GM12878 (cell line): ENCODE results near the gene MARCHF2. TPM values are rescaled to one million over a fixed set of nuclear protein-coding genes. Genes with fewer than 3 reads are reported as not detected.

Source experiments
- ATAC-seq: fragments of 200-7000 bp; cut with Tn5 transposase; 3 replicates; pipeline ENCODE4 v1.9.1; 2020; ENCODE audit warnings: mild to moderate bottlenecking, moderate library complexity
- BruUV-seq: library from RNA; stranded (reverse); fragments of 400-500 nt; replicated peaks from 2 replicates; lab custom pipeline; 2021; lab: Mats Ljungman, UMichigan
- CTCF ChIA-PET: fragments of 300-600 bp; sonication (Branson Sonifier 250); formaldehyde crosslinking; extraction: SDS; loops from one replicate; lab custom pipeline; 2021; ENCODE audit warnings: inconsistent platforms; lab: Yijun Ruan, JAX
- POLR2A ChIA-PET: fragments of 350-600 bp; formaldehyde crosslinking; extraction: SDS; loops from one replicate; lab custom pipeline; 2021; ENCODE audit warnings: inconsistent platforms; lab: Charles Lee
- RAD21 ChIA-PET: fragments of 300-600 bp; sonication (Branson Sonifier 250); formaldehyde crosslinking; loops from one replicate; lab custom pipeline; 2023; ENCODE audit warnings: antibody characterized with exemption; ENCODE audit not compliant: unreplicated experiment; lab: Charles Lee
- SMC1A ChIA-PET: fragments of 300-600 bp; sonication (Branson Sonifier 250); formaldehyde crosslinking; loops from one replicate; lab custom pipeline; 2023; ENCODE audit not compliant: unreplicated experiment, uncharacterized antibody; lab: Charles Lee
- DNase-seq: peaks from one replicate; pipeline ENCODE4 v3.0.0-alpha.2; 2011; ENCODE audit warnings: low read depth, low spot score
- FAIRE-seq: peaks from 3 replicates; lab custom pipeline; 2011; peaks lifted over from hg19 to GRCh38; lab: Jason Lieb, UNC
- H2AFZ ChIP-seq: 2 replicates; pipeline ENCODE4 v1.6.0; 2011; ENCODE audit warnings: low read depth, low read length, control low read depth; ENCODE audit not compliant: control insufficient read depth
- H3K27ac ChIP-seq: 2 replicates; pipeline ENCODE4 v1.5.1; 2011; ENCODE audit warnings: control low read depth; ENCODE audit not compliant: control insufficient read depth, insufficient read depth
- H3K27me3 ChIP-seq, 2 experiments: replicated peaks in 1 of 2; 2 replicates each; pipeline versions ENCODE4 v1.6.0 to v1.6.1; 2011; ENCODE audit warnings: low read length in 1 of 2; ENCODE audit not compliant: control insufficient read depth in 2 of 2, insufficient read depth in 2 of 2
- H3K36me3 ChIP-seq, 2 experiments: 2 replicates each; pipeline ENCODE4 v1.5.1; 2011; ENCODE audit warnings: low read length in 1 of 2; ENCODE audit not compliant: control insufficient read depth in 2 of 2, insufficient read depth in 2 of 2
- H3K4me1 ChIP-seq: 2 replicates; pipeline ENCODE4 v1.6.1; 2011; ENCODE audit warnings: mild to moderate bottlenecking, low read length, moderate library complexity, mixed read lengths; ENCODE audit not compliant: control insufficient read depth, insufficient read depth
- H3K4me2 ChIP-seq: 2 replicates; pipeline ENCODE4 v1.6.0; 2011; ENCODE audit warnings: control low read depth; ENCODE audit not compliant: control insufficient read depth, insufficient read depth
- H3K4me3 ChIP-seq: fragments of 200-600 bp; sonication (generic); 2 replicates; pipeline ENCODE4 v1.5.1; 2016
- H3K79me2 ChIP-seq: 2 replicates; pipeline ENCODE4 v1.6.0; 2011; ENCODE audit warnings: low read length; ENCODE audit not compliant: control insufficient read depth, insufficient read depth
- H3K9ac ChIP-seq: 2 replicates; pipeline ENCODE4 v1.8.0; 2011; ENCODE audit warnings: low read length, control low read depth, mixed read lengths; ENCODE audit not compliant: control insufficient read depth, insufficient read depth
- H3K9me3 ChIP-seq: replicated peaks from 3 replicates; pipeline ENCODE4 v1.5.1; 2011; ENCODE audit warnings: mild to moderate bottlenecking, low read length; ENCODE audit not compliant: control insufficient read depth, insufficient read depth
- H4K20me1 ChIP-seq: 2 replicates; pipeline ENCODE4 v1.6.0; 2011; ENCODE audit not compliant: control insufficient read depth, insufficient read depth
- CHD1 ChIP-seq: IDR thresholded peaks from 2 replicates; pipeline ENCODE4 v1.6.1; 2012; ENCODE audit warnings: low read depth, low read length, improper control_type of control experiment
- CREM ChIP-seq: IDR thresholded peaks from 2 replicates; pipeline ENCODE4 v1.6.1; 2014; ENCODE audit warnings: antibody characterized with exemption, low read depth
- KLF5 ChIP-seq: fragments of 450-650 bp; IDR thresholded peaks from 2 replicates; pipeline ENCODE4 v1.6.1; 2014; ENCODE audit warnings: mild to moderate bottlenecking; ENCODE audit not compliant: partially characterized antibody
- MXI1 ChIP-seq: fragments of 150-350 bp; IDR thresholded peaks from 2 replicates; pipeline ENCODE4 v1.6.1; 2011; ENCODE audit warnings: low read depth, mild to moderate bottlenecking, inconsistent platforms, low read length, improper control_type of control experiment
- NR2C2 ChIP-seq: IDR thresholded peaks from 2 replicates; pipeline ENCODE4 v1.6.1; 2011; ENCODE audit warnings: borderline replicate concordance, low read depth; ENCODE audit not compliant: control insufficient read depth, insufficient read length
- POLR2A ChIP-seq: IDR thresholded peaks from 2 replicates; pipeline ENCODE4 v1.6.1; 2011; ENCODE audit warnings: low read depth, mild to moderate bottlenecking, low read length
- TAF1 ChIP-seq: IDR thresholded peaks from 2 replicates; pipeline ENCODE4 v1.6.1; 2011; ENCODE audit warnings: mild to moderate bottlenecking, low read depth, low read length, borderline replicate concordance
- TCF7 ChIP-seq: IDR thresholded peaks from 2 replicates; pipeline ENCODE4 v1.6.1; 2014; ENCODE audit warnings: antibody characterized with exemption, borderline replicate concordance
- WGBS: methylation state at CpG from one replicate; pipeline ENCODE4 v1.1.6; 2016; ENCODE audit warnings: low lambda C conversion rate; ENCODE audit not compliant: insufficient replicate concordance, insufficient coverage; ENCODE audit errors: missing lambda C conversion rate; 5-methylcytosine and 5-hydroxymethylcytosine counted together
- in situ Hi-C: fragments of 300-500 bp; cut with MboI; formaldehyde crosslinking; loops from 9 replicates; pipeline ENCODE4 v1.14.3; 2018; ENCODE audit warnings: mixed read lengths
- intact Hi-C: fragments of 100-400 bp; cut with micrococcal nuclease; formaldehyde crosslinking; loops from one replicate; pipeline ENCODE4 v1.14.2; 2022; ENCODE audit not compliant: unreplicated experiment
- polyA plus RNA-seq, 11 experiments: library from polyadenylated mRNA; depleted of rRNA in 4 of 11; unstranded in 6 of 11; stranded (reverse) in 5 of 11; fragments of >200 nt; fragmentation: Nextera tagmentation in 4 of 11; fragmentation: Illumina TruSeq in 1 of 11; extraction: Ambion mirVana in 4 of 11; extraction: Trizol in 1 of 11; gene quantifications; 1 replicate in 1 of 11; 2 replicates in 10 of 11; pipeline versions ENCODE4 v1.2.1 to v1.2.3, GENCODE V29; 2011 to 2016; ENCODE audit warnings: inconsistent platforms in 2 of 11, missing spikeins in 2 of 11, low read depth in 1 of 11
- total RNA-seq, 4 experiments: library from RNA; depleted of rRNA in 3 of 4; stranded (reverse); fragments of >200 nt in 3 of 4; fragmentation: Illumina TruSeq in 1 of 4; extraction: Trizol in 1 of 4; gene quantifications; 2 replicates each; pipeline versions ENCODE4 v1.2.1 to v1.2.3, GENCODE V29; 2013 to 2021
- TF ChIP-seq, protein P1 (sequence below): IDR thresholded peaks from 2 replicates; pipeline ENCODE4 v1.6.1; 2012; ENCODE audit warnings: low read depth, low read length, improper control_type of control experiment
- TF ChIP-seq, protein P2 (sequence below), 3 experiments: IDR thresholded peaks in 2 of 3; conservative IDR thresholded peaks in 1 of 3; 2 replicates each; pipeline ENCODE4 v1.5.1; 2011; ENCODE audit warnings: low read depth in 3 of 3, low read length in 3 of 3, mild to moderate bottlenecking in 3 of 3, control low read depth in 2 of 3, moderate library complexity in 2 of 3, inconsistent platforms in 1 of 3, mixed read lengths in 1 of 3; ENCODE audit not compliant: control insufficient read depth in 2 of 3, insufficient read depth in 1 of 3; ENCODE audit errors: extremely low read depth in 1 of 3
- TF ChIP-seq, protein P3 (sequence below): IDR thresholded peaks from 2 replicates; pipeline ENCODE4 v1.6.1; 2011; ENCODE audit warnings: low read depth, low read length, improper control_type of control experiment, borderline replicate concordance
- TF ChIP-seq, protein P4 (sequence below): fragments of 450-650 bp; IDR thresholded peaks from 2 replicates; pipeline ENCODE4 v1.6.1; 2017; ENCODE audit warnings: mild to moderate bottlenecking, moderate library complexity

The MARCHF2 gene
- total and polyA plus RNA-seq, 10 of the 15 experiments (the other 5 are each of a cell fraction or from before 2014, with no cell fraction given) = 1.6 to 30.3 (median 10.8) TPM

DNA sequence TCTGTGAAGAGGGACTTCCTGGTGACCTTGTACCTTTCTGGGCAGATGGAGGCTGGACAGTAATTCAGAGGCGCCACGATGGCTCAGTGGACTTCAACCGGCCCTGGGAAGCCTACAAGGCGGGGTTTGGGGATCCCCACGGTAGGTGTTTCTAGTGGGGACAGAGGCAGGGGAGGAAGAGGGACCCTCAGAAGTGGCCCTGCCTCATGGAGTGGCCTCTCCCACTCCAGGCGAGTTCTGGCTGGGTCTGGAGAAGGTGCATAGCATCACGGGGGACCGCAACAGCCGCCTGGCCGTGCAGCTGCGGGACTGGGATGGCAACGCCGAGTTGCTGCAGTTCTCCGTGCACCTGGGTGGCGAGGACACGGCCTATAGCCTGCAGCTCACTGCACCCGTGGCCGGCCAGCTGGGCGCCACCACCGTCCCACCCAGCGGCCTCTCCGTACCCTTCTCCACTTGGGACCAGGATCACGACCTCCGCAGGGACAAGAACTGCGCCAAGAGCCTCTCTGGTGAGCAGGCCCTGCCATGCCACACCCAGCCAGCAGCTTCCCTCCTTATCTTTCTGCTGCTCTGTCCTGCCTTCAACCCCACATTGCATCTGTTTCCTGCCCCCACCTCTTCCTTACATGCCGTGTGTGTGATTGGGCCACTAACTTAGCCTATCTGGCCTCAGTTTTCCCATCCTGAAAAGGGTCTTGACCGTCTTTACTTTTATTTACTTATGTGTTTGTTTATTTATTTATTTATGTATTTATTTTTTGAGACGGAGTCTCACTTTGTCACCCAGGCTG is 41.9 kb upstream of the MARCHF2 start:
- Histone ChIP-seq H3K4me2 (no peak overlapping the region), H3K36me3 (no peaks in the 10 kb centered on the region), H3K27me3 (no peaks in the 10 kb centered on the region), H3K4me1 (no peaks in the 10 kb centered on the region), H4K20me1 (no peaks in the 10 kb centered on the region), H3K9ac (no peak overlapping the region), H3K9me3 (no peaks in the 10 kb centered on the region)
- ChIA-PET POLR2A (interaction anchor here (0.6 kb wide), 1 partner anchor 48 kb away, joined by 3 read pairs; no protein-coding TSS in a partner anchor), CTCF (interaction anchor here (1.1 kb wide), 1 partner anchor 23 kb away, joined by 3 read pairs; no protein-coding TSS in a partner anchor)
- DNase-seq (no peak), FAIRE-seq (no peak), ATAC-seq (no peak)
- intact Hi-C loops = no loop called here
- WGBS = 64% methylated on average over 25 of the region's 28 CpGs
- TF ChIP-seq NR2C2 (no peak), CREM (no peak), KLF5 (no peak), POLR2A (no peak), TAF1 (no peak), TCF7 (no peak), MXI1 (no peak), CHD1 (no peak)
- TF ChIP-seq, protein P1, sequence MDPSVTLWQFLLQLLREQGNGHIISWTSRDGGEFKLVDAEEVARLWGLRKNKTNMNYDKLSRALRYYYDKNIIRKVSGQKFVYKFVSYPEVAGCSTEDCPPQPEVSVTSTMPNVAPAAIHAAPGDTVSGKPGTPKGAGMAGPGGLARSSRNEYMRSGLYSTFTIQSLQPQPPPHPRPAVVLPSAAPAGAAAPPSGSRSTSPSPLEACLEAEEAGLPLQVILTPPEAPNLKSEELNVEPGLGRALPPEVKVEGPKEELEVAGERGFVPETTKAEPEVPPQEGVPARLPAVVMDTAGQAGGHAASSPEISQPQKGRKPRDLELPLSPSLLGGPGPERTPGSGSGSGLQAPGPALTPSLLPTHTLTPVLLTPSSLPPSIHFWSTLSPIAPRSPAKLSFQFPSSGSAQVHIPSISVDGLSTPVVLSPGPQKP = no peak
- TF ChIP-seq, protein P2, sequence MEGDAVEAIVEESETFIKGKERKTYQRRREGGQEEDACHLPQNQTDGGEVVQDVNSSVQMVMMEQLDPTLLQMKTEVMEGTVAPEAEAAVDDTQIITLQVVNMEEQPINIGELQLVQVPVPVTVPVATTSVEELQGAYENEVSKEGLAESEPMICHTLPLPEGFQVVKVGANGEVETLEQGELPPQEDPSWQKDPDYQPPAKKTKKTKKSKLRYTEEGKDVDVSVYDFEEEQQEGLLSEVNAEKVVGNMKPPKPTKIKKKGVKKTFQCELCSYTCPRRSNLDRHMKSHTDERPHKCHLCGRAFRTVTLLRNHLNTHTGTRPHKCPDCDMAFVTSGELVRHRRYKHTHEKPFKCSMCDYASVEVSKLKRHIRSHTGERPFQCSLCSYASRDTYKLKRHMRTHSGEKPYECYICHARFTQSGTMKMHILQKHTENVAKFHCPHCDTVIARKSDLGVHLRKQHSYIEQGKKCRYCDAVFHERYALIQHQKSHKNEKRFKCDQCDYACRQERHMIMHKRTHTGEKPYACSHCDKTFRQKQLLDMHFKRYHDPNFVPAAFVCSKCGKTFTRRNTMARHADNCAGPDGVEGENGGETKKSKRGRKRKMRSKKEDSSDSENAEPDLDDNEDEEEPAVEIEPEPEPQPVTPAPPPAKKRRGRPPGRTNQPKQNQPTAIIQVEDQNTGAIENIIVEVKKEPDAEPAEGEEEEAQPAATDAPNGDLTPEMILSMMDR (IDR thresholded peaks at IDR 0.05 in 2 of 3, conservative IDR thresholded peaks at IDR 0.05 in 1 of 3; ENCODE audit: control insufficient read depth in 2 of 3, extremely low read depth in 1 of 3, insufficient read depth in 1 of 3, low read depth in 3 of 3, low read length in 3 of 3) = no peak
- TF ChIP-seq, protein P3, sequence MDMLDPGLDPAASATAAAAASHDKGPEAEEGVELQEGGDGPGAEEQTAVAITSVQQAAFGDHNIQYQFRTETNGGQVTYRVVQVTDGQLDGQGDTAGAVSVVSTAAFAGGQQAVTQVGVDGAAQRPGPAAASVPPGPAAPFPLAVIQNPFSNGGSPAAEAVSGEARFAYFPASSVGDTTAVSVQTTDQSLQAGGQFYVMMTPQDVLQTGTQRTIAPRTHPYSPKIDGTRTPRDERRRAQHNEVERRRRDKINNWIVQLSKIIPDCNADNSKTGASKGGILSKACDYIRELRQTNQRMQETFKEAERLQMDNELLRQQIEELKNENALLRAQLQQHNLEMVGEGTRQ = no peak
- TF ChIP-seq, protein P4, sequence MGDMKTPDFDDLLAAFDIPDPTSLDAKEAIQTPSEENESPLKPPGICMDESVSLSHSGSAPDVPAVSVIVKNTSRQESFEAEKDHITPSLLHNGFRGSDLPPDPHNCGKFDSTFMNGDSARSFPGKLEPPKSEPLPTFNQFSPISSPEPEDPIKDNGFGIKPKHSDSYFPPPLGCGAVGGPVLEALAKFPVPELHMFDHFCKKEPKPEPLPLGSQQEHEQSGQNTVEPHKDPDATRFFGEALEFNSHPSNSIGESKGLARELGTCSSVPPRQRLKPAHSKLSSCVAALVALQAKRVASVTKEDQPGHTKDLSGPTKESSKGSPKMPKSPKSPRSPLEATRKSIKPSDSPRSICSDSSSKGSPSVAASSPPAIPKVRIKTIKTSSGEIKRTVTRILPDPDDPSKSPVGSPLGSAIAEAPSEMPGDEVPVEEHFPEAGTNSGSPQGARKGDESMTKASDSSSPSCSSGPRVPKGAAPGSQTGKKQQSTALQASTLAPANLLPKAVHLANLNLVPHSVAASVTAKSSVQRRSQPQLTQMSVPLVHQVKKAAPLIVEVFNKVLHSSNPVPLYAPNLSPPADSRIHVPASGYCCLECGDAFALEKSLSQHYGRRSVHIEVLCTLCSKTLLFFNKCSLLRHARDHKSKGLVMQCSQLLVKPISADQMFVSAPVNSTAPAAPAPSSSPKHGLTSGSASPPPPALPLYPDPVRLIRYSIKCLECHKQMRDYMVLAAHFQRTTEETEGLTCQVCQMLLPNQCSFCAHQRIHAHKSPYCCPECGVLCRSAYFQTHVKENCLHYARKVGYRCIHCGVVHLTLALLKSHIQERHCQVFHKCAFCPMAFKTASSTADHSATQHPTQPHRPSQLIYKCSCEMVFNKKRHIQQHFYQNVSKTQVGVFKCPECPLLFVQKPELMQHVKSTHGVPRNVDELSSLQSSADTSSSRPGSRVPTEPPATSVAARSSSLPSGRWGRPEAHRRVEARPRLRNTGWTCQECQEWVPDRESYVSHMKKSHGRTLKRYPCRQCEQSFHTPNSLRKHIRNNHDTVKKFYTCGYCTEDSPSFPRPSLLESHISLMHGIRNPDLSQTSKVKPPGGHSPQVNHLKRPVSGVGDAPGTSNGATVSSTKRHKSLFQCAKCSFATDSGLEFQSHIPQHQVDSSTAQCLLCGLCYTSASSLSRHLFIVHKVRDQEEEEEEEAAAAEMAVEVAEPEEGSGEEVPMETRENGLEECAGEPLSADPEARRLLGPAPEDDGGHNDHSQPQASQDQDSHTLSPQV = no peak
- TF ChIP-seq, all 136 proteins: peak for 0
- SMC1A ChIA-PET = no interaction called here
- RAD21 ChIA-PET = no interaction called here
- no peaks in the 10 kb centered on the region for H3K79me2 ChIP-seq
- no peak overlapping the region for H3K4me3 ChIP-seq
- no TSS peak for BruUV-seq
- in situ Hi-C loops = no loop called here
- H3K27ac ChIP-seq = no peak overlapping the region
- no peak overlapping the region for H2AFZ ChIP-seq
